Body of pancreas (tissue), 4 donors: Measurements from ENCODE around the gene ATP5IF1. TPM values are rescaled to one million over a fixed set of nuclear protein-coding genes. Genes with fewer than 3 reads are reported as not detected.

Source experiments
- ATAC-seq: fragments of 150-250 bp; one replicate; pipeline ENCODE4 v1.9.1; 2016
- DNase-seq, 4 donors: peaks; one replicate each; pipeline ENCODE4 v3.0.0-alpha.2; 2019
- H3K27ac ChIP-seq, 4 donors: fragments of 200-600 bp; sonication (generic); 1 replicate in 3 of 4; 2 replicates in 1 of 4; pipeline versions ENCODE4 v1.5.1 to v1.6.1; 2016 to 2019; ENCODE audit warnings: mild to moderate bottlenecking in 1 of 4, mixed read lengths in 1 of 4, moderate library complexity in 1 of 4
- H3K27me3 ChIP-seq, 2 donors: fragments of 200-600 bp; sonication (generic); one replicate each; pipeline ENCODE4 v1.6.0; 2016; ENCODE audit warnings: mild to moderate bottlenecking in 1 of 2
- H3K36me3 ChIP-seq, 2 donors: fragments of 200-600 bp; sonication (generic); replicated peaks in 1 of 2; 2 replicates each; pipeline ENCODE4 v1.5.1; 2016; ENCODE audit warnings: low read depth in 2 of 2; ENCODE audit not compliant: insufficient read depth in 1 of 2
- H3K4me1 ChIP-seq: fragments of 200-600 bp; sonication (generic); one replicate; pipeline ENCODE4 v1.6.0; 2016
- H3K4me3 ChIP-seq, 2 donors: fragments of 200-600 bp; sonication (generic); 1 replicate in 1 of 2; 2 replicates in 1 of 2; pipeline ENCODE4 v1.5.1; 2016 to 2019
- H3K9me3 ChIP-seq, 3 donors: fragments of 200-600 bp; sonication (generic); 1 replicate in 2 of 3; 2 replicates in 1 of 3; pipeline ENCODE4 v1.5.1; 2016
- CTCF ChIP-seq, 7 experiments: fragments of 450-650 bp in 4 of 7; fragments of 200-600 bp in 3 of 7; sonication (generic) in 3 of 7; IDR thresholded peaks; one replicate each; pipeline ENCODE4 v1.5.1; 2016 to 2019; ENCODE audit warnings: antibody characterized with exemption in 7 of 7
- POLR2A ChIP-seq, 3 donors: fragments of 450-650 bp; IDR thresholded peaks; one replicate each; pipeline ENCODE4 v1.6.1; 2016; ENCODE audit warnings: antibody characterized with exemption in 3 of 3, mild to moderate bottlenecking in 2 of 3
- WGBS, 2 donors: methylation state at CpG; one replicate each; pipeline ENCODE4 v1.1.5; 2017; 5-methylcytosine and 5-hydroxymethylcytosine counted together
- intact Hi-C: fragments of 100-400 bp; cut with DNase I; formaldehyde crosslinking; loops from one replicate; pipeline ENCODE4 v1.15.1; 2023
- total RNA-seq, 2 donors: library from RNA; depleted of rRNA; stranded (reverse); fragments of >200 nt; gene quantifications; one replicate each; pipeline ENCODE4 v1.1.0, GENCODE V29; 2016

Gene ATP5IF1
- total RNA-seq, 2 donors from 2014 or later = 62.0 to 93.4 TPM

- H3K36me3 ChIP-seq = peaks cover 12 to 37% of the 10 kb centered on the region in 2 donors
- H3K4me3 ChIP-seq = no peak overlapping the region
- no peaks in the 10 kb centered on the region for H3K4me1 ChIP-seq
- TF ChIP-seq POLR2A (IDR thresholded peaks at IDR 0.05) = no peak
- TF ChIP-seq CTCF (IDR thresholded peaks at IDR 0.05) = no peak
- no peaks in the 10 kb centered on the region for H3K9me3 ChIP-seq
- DNase-seq = no peak
- WGBS, 2 donors = 87 to 93% methylated on average over 8 of the region's 8 CpGs
- H3K27me3 ChIP-seq = no peaks in the 10 kb centered on the region
- intact Hi-C loops = no loop called here
- no peak for ATAC-seq
- no peak overlapping the region for H3K27ac ChIP-seq
Observed at GRCh38 chr1:28199328-28200233, 36.3 kb upstream of the ATP5IF1 start.

DNA sequence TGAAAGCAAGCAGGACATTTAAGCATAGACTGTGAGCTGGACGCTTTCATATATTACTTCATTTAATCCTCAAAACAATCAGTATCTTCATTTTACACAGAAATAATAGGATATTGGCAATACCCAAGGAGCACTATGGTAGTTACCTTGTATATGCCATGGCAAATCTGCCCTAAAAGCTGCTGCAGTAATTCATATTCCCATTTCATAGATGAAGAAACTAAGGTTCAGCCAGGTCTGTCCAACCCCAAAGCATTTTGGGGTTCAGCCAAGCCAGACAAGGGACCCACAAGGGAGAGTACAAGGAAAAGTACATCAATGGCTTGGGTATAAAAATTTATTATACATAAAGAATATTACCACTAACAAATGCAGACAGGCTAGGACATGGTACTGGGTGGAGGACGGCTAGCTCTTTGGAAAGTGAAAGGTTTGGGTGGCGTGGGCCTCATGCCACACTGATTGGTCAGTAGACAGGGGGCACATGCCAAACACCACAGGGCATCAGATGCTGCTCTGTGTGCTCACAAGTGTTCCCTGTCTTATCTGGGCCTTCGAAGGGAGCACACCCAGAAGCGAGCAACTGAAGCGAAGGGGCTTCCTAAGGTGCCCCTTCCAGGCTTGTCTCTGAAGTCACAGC is 35.6 kb upstream of the ATP5IF1 start:
- H3K27me3 ChIP-seq = no peaks in the 10 kb centered on the region
- H3K36me3 ChIP-seq = peaks cover 12 to 38% of the 10 kb centered on the region in 2 donors
- no peak for TF ChIP-seq POLR2A (IDR thresholded peaks at IDR 0.05)
- TF ChIP-seq CTCF (IDR thresholded peaks at IDR 0.05) = no peak
- no peaks in the 10 kb centered on the region for H3K9me3 ChIP-seq
- DNase-seq (no peak), ATAC-seq (no peak)
- peaks cover 4% of the 10 kb centered on the region for H3K4me1 ChIP-seq
- H3K4me3 ChIP-seq = no peak overlapping the region
- 94 to 97% methylated on average over 3 to 6 of the region's 6 CpGs for WGBS, 2 donors
- H3K27ac ChIP-seq = no peak overlapping the region
- intact Hi-C loops = no loop called here

GRCh38 chr1:28205243-28205642 is 30.7 kb upstream of the ATP5IF1 start:
- Histone ChIP-seq H3K27me3 (no peaks in the 10 kb centered on the region), H3K9me3 (no peaks in the 10 kb centered on the region), H3K36me3 (peaks cover 5 to 36% of the 10 kb centered on the region in 2 donors), H3K4me1 (peaks cover 9% of the 10 kb centered on the region), H3K4me3 (no peak overlapping the region), H3K27ac (no peak overlapping the region)
- DNase-seq (peak in 1 of 4 donors; percentile 35), ATAC-seq (no peak)
- intact Hi-C loops = no loop called here
- WGBS, 2 donors = 55 to 58% methylated on average over 4 of the region's 4 CpGs
- TF ChIP-seq CTCF (IDR thresholded peaks at IDR 0.05) = no peak
- TF ChIP-seq POLR2A (IDR thresholded peaks at IDR 0.05) = no peak

- H3K9me3 ChIP-seq = no peaks in the 10 kb centered on the region
- H3K4me1 ChIP-seq = peaks cover 9% of the 10 kb centered on the region
- H3K27me3 ChIP-seq = no peaks in the 10 kb centered on the region
- intact Hi-C loops = no loop called here
- TF ChIP-seq POLR2A (IDR thresholded peaks at IDR 0.05) = no peak
- peak; percentile 26 to 65 (median 59) for TF ChIP-seq CTCF (IDR thresholded peaks at IDR 0.05)
- peak; percentile 39 to 73 (median 59) for DNase-seq
- no peak overlapping the region for H3K4me3 ChIP-seq
- peak; percentile 63 for ATAC-seq
- peaks cover 0 to 18% of the 10 kb centered on the region in 2 donors for H3K36me3 ChIP-seq
- no peak overlapping the region for H3K27ac ChIP-seq
- 29 to 32% methylated on average over 4 of the region's 4 CpGs for WGBS, 2 donors
Observed at GRCh38 chr1:28208818-28209441, 27.0 kb upstream of the ATP5IF1 start.
